HL-60 (cell line): Measurements from ENCODE around the gene TOP3B.

ENCODE experiments used
- POLR2AphosphoS5 ChIP-seq: IDR thresholded peaks from 2 replicates; pipeline ENCODE4 v1.6.1; 2012; ENCODE audit warnings: low read depth
- SPI1 ChIP-seq: IDR thresholded peaks from 2 replicates; pipeline ENCODE4 v1.6.1; 2012; ENCODE audit warnings: low read depth, mild to moderate bottlenecking, borderline replicate concordance
- TF ChIP-seq, protein P1 (sequence below): IDR thresholded peaks from one replicate; pipeline ENCODE4 v1.5.1; 2011; ENCODE audit warnings: low read length, control low read depth, inconsistent platforms; ENCODE audit not compliant: insufficient read depth
- TF ChIP-seq, protein P2 (sequence below): IDR thresholded peaks from 2 replicates; pipeline ENCODE4 v1.6.1; 2012; ENCODE audit warnings: low read depth; ENCODE audit not compliant: insufficient replicate concordance

DNA sequence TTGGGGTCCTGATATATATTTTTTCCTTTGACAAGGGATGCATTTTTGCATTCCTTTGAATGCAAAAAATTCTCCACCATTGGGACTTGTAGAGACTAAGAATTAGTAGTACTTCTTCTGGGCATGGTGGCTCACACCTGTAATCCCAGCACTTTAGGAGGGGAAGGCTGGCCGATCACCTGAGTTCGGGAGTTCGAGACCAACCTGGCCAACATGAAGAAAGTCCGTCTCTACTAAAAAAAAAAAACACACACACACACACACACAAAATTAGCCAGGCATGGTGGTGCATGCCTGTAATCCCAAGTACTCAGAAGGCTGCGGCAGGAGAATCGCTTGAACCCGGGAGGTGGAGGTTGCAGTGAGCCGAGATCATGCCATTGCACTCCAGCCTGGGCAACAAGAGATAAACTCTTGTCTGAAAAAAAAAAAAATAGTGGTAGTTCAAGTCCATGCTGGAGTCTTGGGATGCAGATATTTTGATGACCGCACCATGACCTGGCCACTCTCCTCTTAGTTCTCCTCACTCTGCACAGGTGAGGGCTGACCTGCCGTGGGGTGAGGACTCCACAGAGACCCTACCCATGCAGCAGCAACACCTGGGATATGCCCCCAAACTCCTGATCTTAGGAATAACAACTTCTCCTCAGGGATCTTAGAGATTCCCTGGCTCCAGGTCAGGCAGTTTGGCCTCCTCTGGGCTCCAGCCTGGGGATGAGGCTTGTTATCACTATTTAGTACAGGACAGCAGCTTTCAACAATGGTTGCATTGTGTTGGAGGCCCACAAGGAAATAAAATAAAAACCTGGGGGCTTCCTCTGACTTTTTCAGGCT is 36.5 kb upstream of the TOP3B start:
- TF ChIP-seq POLR2AphosphoS5 (no peak), SPI1 (no peak)
- TF ChIP-seq, protein P1, sequence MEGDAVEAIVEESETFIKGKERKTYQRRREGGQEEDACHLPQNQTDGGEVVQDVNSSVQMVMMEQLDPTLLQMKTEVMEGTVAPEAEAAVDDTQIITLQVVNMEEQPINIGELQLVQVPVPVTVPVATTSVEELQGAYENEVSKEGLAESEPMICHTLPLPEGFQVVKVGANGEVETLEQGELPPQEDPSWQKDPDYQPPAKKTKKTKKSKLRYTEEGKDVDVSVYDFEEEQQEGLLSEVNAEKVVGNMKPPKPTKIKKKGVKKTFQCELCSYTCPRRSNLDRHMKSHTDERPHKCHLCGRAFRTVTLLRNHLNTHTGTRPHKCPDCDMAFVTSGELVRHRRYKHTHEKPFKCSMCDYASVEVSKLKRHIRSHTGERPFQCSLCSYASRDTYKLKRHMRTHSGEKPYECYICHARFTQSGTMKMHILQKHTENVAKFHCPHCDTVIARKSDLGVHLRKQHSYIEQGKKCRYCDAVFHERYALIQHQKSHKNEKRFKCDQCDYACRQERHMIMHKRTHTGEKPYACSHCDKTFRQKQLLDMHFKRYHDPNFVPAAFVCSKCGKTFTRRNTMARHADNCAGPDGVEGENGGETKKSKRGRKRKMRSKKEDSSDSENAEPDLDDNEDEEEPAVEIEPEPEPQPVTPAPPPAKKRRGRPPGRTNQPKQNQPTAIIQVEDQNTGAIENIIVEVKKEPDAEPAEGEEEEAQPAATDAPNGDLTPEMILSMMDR: no peak
- TF ChIP-seq, protein P2, sequence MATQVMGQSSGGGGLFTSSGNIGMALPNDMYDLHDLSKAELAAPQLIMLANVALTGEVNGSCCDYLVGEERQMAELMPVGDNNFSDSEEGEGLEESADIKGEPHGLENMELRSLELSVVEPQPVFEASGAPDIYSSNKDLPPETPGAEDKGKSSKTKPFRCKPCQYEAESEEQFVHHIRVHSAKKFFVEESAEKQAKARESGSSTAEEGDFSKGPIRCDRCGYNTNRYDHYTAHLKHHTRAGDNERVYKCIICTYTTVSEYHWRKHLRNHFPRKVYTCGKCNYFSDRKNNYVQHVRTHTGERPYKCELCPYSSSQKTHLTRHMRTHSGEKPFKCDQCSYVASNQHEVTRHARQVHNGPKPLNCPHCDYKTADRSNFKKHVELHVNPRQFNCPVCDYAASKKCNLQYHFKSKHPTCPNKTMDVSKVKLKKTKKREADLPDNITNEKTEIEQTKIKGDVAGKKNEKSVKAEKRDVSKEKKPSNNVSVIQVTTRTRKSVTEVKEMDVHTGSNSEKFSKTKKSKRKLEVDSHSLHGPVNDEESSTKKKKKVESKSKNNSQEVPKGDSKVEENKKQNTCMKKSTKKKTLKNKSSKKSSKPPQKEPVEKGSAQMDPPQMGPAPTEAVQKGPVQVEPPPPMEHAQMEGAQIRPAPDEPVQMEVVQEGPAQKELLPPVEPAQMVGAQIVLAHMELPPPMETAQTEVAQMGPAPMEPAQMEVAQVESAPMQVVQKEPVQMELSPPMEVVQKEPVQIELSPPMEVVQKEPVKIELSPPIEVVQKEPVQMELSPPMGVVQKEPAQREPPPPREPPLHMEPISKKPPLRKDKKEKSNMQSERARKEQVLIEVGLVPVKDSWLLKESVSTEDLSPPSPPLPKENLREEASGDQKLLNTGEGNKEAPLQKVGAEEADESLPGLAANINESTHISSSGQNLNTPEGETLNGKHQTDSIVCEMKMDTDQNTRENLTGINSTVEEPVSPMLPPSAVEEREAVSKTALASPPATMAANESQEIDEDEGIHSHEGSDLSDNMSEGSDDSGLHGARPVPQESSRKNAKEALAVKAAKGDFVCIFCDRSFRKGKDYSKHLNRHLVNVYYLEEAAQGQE: no peak
